ENCODE measurements around the gene FRYL.
A peak's percentile ranks its signal among the peaks of the same experiment; 100 is the strongest.

FRYL gene

DNA sequence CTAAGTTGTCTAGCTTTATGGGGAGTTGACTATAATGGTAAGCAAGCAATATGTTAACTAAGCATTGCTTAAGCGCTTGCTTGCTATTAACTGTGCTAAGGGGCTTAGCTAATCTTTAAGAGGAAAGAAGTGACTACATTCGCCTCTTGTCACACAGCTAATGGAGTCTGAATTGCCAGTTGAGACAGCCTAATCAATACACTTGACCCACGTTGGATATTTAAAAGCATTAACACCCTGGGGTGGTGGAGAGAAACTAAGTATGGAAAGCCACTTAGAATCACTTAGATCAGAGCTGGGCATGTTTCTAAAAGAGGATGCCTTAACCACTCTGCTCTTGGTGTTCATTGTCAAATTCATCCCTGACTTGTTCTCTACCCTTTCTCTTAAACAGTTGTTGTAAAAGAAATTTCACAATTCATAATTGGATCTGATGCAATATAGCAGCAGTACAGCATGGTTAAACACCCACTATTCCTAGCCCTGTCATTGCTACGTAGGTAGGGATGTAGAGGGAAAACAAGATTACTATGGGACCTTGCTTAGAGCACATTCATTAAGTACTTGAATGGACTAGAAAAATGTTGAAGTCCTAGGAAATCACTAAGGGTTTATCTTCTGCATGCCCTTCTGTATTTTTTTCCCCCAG, 286.5 kb downstream of the FRYL start:
- TF ChIP-seq, protein P1, sequence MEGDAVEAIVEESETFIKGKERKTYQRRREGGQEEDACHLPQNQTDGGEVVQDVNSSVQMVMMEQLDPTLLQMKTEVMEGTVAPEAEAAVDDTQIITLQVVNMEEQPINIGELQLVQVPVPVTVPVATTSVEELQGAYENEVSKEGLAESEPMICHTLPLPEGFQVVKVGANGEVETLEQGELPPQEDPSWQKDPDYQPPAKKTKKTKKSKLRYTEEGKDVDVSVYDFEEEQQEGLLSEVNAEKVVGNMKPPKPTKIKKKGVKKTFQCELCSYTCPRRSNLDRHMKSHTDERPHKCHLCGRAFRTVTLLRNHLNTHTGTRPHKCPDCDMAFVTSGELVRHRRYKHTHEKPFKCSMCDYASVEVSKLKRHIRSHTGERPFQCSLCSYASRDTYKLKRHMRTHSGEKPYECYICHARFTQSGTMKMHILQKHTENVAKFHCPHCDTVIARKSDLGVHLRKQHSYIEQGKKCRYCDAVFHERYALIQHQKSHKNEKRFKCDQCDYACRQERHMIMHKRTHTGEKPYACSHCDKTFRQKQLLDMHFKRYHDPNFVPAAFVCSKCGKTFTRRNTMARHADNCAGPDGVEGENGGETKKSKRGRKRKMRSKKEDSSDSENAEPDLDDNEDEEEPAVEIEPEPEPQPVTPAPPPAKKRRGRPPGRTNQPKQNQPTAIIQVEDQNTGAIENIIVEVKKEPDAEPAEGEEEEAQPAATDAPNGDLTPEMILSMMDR (IDR thresholded peaks at IDR 0.05; ENCODE audit: insufficient read depth, low read length), result no peak
- no peak for TF ChIP-seq POLR2AphosphoS5 (IDR thresholded peaks at IDR 0.05; ENCODE audit: low read depth)
- TF ChIP-seq GABPA (IDR thresholded peaks at IDR 0.05; ENCODE audit: low read depth), result no peak
- no peak for TF ChIP-seq SPI1 (IDR thresholded peaks at IDR 0.05; ENCODE audit: borderline replicate concordance, low read depth)
- TF ChIP-seq, protein P2, sequence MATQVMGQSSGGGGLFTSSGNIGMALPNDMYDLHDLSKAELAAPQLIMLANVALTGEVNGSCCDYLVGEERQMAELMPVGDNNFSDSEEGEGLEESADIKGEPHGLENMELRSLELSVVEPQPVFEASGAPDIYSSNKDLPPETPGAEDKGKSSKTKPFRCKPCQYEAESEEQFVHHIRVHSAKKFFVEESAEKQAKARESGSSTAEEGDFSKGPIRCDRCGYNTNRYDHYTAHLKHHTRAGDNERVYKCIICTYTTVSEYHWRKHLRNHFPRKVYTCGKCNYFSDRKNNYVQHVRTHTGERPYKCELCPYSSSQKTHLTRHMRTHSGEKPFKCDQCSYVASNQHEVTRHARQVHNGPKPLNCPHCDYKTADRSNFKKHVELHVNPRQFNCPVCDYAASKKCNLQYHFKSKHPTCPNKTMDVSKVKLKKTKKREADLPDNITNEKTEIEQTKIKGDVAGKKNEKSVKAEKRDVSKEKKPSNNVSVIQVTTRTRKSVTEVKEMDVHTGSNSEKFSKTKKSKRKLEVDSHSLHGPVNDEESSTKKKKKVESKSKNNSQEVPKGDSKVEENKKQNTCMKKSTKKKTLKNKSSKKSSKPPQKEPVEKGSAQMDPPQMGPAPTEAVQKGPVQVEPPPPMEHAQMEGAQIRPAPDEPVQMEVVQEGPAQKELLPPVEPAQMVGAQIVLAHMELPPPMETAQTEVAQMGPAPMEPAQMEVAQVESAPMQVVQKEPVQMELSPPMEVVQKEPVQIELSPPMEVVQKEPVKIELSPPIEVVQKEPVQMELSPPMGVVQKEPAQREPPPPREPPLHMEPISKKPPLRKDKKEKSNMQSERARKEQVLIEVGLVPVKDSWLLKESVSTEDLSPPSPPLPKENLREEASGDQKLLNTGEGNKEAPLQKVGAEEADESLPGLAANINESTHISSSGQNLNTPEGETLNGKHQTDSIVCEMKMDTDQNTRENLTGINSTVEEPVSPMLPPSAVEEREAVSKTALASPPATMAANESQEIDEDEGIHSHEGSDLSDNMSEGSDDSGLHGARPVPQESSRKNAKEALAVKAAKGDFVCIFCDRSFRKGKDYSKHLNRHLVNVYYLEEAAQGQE (IDR thresholded peaks at IDR 0.05; ENCODE audit: insufficient replicate concordance, low read depth), result no peak
- H3K4me3 ChIP-seq (replicated peaks; ENCODE audit: insufficient read depth, low read length), result no peak overlapping the region

DNA sequence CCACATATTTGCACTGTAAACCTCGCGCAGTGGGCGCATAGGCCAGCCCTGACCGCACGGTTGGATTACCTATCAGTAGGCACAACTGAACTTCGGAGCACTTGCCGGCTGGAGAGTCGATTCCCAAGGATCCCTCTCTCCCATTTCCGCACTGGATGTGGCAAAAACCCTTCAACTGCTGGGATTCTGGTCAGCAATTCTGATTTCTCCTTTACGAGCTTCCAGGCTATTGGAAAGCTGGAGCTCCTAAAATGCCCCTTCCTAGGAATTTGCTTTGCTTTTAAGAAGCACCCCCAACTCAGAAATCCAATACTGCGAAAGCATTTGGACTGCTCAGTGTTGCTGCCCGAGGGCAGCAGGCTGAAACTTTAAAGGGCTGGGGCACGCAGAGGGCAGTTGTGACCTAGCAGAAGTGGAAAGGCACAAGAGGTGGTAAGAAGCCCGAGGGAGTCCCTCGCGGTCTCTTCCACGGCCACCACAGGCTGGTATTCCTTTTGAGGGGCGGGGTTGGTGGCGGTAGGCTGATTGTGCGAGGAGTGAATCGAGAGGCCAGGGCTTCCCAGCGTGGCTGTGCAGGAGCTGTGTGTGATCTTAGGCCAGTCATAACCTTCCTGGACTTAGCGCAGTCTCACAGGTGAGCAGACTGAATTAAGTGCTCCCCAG, 288.4 kb downstream of the FRYL start:
- DNase-seq (ENCODE audit: low read depth in 1 of 2, low spot score in 1 of 2), result no peak
- Histone ChIP-seq H3K4me3 (replicated peaks; ENCODE audit: insufficient read depth, low read length) (no peak overlapping the region), H3K27me3 (ENCODE audit: insufficient read depth, poor library complexity, severe bottlenecking) (peaks cover 17% of the 10 kb centered on the region), H3K27ac (replicated peaks) (no peak overlapping the region)
- TF ChIP-seq GABPA (IDR thresholded peaks at IDR 0.05; ENCODE audit: low read depth) (no peak), POLR2AphosphoS5 (IDR thresholded peaks at IDR 0.05; ENCODE audit: low read depth) (no peak), SPI1 (IDR thresholded peaks at IDR 0.05; ENCODE audit: borderline replicate concordance, low read depth) (no peak)
- TF ChIP-seq, protein P2 (IDR thresholded peaks at IDR 0.05; ENCODE audit: insufficient replicate concordance, low read depth), result no peak
- TF ChIP-seq, protein P1 (IDR thresholded peaks at IDR 0.05; ENCODE audit: insufficient read depth, low read length), result no peak

More for the DNA sequence above, 286.5 kb downstream of the FRYL start:
- no peak overlapping the region for H3K27ac ChIP-seq (replicated peaks)
- H3K27me3 ChIP-seq (ENCODE audit: insufficient read depth, poor library complexity, severe bottlenecking), result peaks cover 11% of the 10 kb centered on the region
- DNase-seq (ENCODE audit: low read depth in 1 of 2, low spot score in 1 of 2), result peak in 1 of 2 experiments; percentile 24

DNA sequence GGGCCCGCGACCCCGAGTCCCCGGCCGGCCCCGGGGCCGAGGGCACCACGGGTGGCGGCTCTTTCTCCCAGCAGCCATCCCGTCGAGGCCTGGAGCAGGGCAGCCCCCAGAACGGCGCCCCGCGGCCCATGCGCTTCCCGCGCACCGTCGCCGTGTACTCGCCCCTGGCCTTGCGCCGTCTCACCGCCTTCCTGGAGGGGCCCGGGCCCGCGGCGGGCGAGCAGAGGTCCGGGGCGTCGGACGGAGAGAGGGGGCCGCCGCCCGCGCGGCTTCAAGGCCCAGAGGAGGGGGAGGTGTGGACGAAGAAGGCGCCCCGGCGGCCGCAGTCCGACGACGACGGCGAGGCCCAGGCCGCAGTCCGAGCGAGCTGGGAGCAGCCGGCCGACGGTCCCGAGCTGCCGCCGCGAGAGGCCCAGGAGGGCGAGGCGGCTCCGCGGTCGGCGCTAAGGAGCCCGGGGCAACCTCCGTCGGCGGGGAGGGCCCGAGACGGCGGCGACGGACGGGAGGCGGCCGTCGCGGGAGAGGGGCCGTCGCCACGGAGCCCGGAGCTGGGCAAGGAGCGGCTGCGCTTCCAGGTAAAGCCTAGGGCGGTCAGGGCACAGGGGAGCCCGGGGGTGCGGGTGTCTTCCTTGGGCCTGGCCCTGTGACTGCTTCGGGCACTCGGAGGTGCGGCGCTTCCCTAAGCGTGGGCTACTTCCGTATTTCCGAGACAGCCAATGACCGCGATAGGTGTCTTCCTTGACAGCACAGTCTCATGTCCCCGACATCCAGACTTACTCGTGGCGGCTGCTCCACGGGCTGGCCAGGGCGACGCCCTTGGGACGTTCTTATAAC, 289.2 kb downstream of the FRYL start:
- Histone ChIP-seq H3K27me3 (ENCODE audit: insufficient read depth, poor library complexity, severe bottlenecking) (peaks cover 24% of the 10 kb centered on the region), H3K27ac (replicated peaks) (no peak overlapping the region), H3K4me3 (replicated peaks; ENCODE audit: insufficient read depth, low read length) (no peak overlapping the region)
- TF ChIP-seq POLR2AphosphoS5 (IDR thresholded peaks at IDR 0.05; ENCODE audit: low read depth) (no peak), GABPA (IDR thresholded peaks at IDR 0.05; ENCODE audit: low read depth) (no peak), SPI1 (IDR thresholded peaks at IDR 0.05; ENCODE audit: borderline replicate concordance, low read depth) (peak; percentile 58)
- TF ChIP-seq, protein P1 (IDR thresholded peaks at IDR 0.05; ENCODE audit: insufficient read depth, low read length), result no peak
- TF ChIP-seq, protein P2 (IDR thresholded peaks at IDR 0.05; ENCODE audit: insufficient replicate concordance, low read depth), result no peak
- peak in 1 of 2 experiments; percentile 9 for DNase-seq (ENCODE audit: low read depth in 1 of 2, low spot score in 1 of 2)
